Germinal center (tissue), 1 donor: ENCODE data around the gene SH3PXD2A.
"Not testable (repeated sequence)": the region's sequence is repeated elsewhere in the genome, so short reads cannot be mapped to it uniquely, and the experiment has no call there.

Experiments used
- DNase-seq: peaks from one replicate; pipeline ENCODE4 v3.0.0; 2012; ENCODE audit warnings: mixed read lengths, low spot score

Gene SH3PXD2A

GRCh38 chr10:103746598-103746997 lies 108.8 kb downstream of the SH3PXD2A start:
- no peak for DNase-seq

- DNase-seq = no peak
Observed at GRCh38 chr10:103745341-103746247, 109.8 kb downstream of the SH3PXD2A start.

- no peak for DNase-seq
Observed at GRCh38 chr10:103742824-103743223, 112.6 kb downstream of the SH3PXD2A start.

- DNase-seq = no peak
Observed at GRCh38 chr10:103740611-103741010, 114.8 kb downstream of the SH3PXD2A start.

- no peak for DNase-seq
Observed at GRCh38 chr10:103739039-103739764, 116.2 kb downstream of the SH3PXD2A start.

- no peak for DNase-seq
Observed at GRCh38 chr10:103737735-103738367, 117.5 kb downstream of the SH3PXD2A start.

- peak; percentile 57 for DNase-seq
Observed at GRCh38 chr10:103736763-103737162, 118.6 kb downstream of the SH3PXD2A start.

GRCh38 chr10:103736044-103736443 lies 119.3 kb downstream of the SH3PXD2A start:
- no peak for DNase-seq

GRCh38 chr10:103734731-103735130 lies 120.6 kb downstream of the SH3PXD2A start:
- no peak for DNase-seq

GRCh38 chr10:103733045-103733419 lies 122.3 kb downstream of the SH3PXD2A start:
- DNase-seq = no peak

GRCh38 chr10:103732339-103733044 lies 122.9 kb downstream of the SH3PXD2A start:
- no peak for DNase-seq

GRCh38 chr10:103731609-103732270 lies 123.6 kb downstream of the SH3PXD2A start:
- DNase-seq = no peak

- DNase-seq = not testable (repeated sequence)
Observed at GRCh38 chr10:103731026-103731425, 124.3 kb downstream of the SH3PXD2A start.

GRCh38 chr10:103729851-103730250 lies 125.5 kb downstream of the SH3PXD2A start:
- DNase-seq = no peak

- no peak for DNase-seq
Observed at GRCh38 chr10:103727991-103728689, 127.2 kb downstream of the SH3PXD2A start.

GRCh38 chr10:103727546-103727963 lies 127.8 kb downstream of the SH3PXD2A start:
- no peak for DNase-seq

- no peak for DNase-seq
Observed at GRCh38 chr10:103726637-103727036, 128.7 kb downstream of the SH3PXD2A start.

GRCh38 chr10:103725242-103725641 lies 130.1 kb downstream of the SH3PXD2A start:
- no peak for DNase-seq

- no peak for DNase-seq
Observed at GRCh38 chr10:103724771-103725170, 130.6 kb downstream of the SH3PXD2A start.

- no peak for DNase-seq
Observed at GRCh38 chr10:103724074-103724473, 131.3 kb downstream of the SH3PXD2A start.

- DNase-seq = no peak
Observed at GRCh38 chr10:103723557-103723956, 131.8 kb downstream of the SH3PXD2A start.
